HG02884 (cell line): ENCODE data around the gene NME7.

Experiments used
- ATAC-seq: cut with Tn5 transposase; IDR thresholded peaks from one replicate; pipeline ENCODE4 v1.9.1; 2021; ENCODE audit warnings: mild to moderate bottlenecking, moderate library complexity; ENCODE audit not compliant: unreplicated experiment

Gene NME7

GRCh38 chr1:169163059-169163458 lies 204.5 kb downstream of the NME7 start:
- ATAC-seq, result no peak

DNA sequence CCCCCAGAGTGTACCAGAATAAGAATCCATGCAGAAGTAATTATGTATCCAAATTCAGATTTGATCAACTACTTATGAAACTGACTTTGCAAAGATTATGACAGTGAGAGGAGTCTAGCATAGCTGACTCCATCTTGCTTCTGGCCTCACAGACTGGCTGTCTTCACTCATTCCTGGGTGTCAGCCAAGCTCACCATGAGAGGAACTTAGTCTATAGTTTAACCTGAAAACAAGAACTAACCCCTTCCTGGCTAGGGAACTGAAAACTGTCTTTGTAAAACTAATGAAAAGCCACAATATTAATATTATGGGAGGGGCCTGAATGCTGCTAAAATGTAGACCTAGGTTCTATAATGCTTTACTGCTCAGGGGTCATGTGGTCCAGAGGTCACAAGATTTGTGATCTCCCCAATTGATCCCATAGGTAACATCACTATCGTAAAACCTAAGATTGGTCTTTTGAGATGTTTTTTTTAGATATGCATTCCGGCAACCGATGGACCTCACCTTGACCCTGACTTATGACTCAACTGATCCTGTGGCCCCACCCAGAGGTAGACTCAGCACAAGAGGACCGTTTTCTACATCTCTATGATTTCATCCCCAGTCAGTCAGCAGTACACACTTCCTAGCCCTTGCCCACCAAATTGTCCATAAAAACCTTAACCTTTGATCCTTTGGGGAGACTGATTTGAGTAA lies 206.0 kb downstream of the NME7 start:
- ATAC-seq, result peak; percentile 77

GRCh38 chr1:169160845-169161495 lies 206.6 kb downstream of the NME7 start:
- no peak for ATAC-seq

DNA sequence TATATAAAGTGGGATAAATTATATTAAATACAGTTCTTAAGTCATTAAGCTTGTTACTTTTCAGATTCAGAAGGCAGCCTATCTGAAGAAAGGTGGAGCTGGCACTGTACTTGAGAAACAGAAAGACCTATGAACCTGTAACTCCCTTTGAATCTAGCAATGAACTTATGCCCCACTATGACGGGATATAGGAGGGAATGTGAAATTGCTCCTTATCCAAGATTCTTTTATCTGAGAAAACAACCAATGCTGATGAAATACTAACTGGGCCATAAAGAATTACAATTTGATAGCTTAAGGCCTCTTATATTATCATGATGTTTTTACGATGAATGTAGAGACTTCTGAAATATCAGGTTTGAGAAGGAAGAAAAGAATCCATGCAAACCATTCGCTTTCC lies 211.0 kb downstream of the NME7 start:
- ATAC-seq, result no peak

DNA sequence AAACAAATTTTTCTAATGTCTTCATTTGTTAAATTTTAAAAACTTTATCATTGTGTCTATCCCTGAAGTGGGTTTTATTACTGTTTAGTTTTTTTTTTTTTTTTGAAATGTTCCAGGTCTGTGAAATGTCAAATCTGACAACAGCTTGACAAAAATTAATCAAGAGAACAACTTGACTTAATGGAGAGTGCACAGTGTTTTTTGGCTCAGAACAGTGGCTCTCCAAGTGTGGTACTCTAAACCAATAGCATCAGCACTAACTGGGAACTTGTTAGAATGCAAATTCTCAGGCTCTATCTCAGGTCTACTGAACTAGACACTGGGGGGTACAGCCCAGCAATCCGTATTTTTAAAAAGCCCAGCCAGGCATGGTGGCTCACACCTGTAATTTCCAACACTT lies 211.9 kb downstream of the NME7 start:
- no peak for ATAC-seq

DNA sequence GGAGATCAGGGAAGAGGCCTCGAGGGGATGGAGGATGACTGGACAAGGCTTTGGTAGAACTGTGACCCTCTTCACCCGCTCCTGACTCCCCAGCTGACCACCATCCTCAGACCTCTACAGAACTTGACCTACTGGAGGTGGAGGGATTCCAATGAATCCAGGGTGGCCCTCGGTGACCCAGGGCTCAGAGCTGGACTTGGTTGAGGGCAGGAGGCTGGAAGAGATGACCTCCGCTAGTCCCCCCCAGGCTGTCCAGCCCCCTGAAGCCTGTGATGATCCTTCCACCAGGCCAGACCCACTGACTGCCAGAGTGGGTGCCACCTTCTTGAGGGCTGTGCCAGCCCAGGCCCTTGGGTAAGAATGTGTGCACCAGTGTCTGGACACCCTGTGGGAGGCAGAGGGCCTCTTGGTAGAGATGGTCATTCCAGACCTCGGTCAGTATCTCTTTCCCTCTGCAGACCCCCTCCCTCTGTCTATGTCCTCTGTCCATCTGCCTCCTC lies 216.2 kb downstream of the NME7 start:
- no peak for ATAC-seq

DNA sequence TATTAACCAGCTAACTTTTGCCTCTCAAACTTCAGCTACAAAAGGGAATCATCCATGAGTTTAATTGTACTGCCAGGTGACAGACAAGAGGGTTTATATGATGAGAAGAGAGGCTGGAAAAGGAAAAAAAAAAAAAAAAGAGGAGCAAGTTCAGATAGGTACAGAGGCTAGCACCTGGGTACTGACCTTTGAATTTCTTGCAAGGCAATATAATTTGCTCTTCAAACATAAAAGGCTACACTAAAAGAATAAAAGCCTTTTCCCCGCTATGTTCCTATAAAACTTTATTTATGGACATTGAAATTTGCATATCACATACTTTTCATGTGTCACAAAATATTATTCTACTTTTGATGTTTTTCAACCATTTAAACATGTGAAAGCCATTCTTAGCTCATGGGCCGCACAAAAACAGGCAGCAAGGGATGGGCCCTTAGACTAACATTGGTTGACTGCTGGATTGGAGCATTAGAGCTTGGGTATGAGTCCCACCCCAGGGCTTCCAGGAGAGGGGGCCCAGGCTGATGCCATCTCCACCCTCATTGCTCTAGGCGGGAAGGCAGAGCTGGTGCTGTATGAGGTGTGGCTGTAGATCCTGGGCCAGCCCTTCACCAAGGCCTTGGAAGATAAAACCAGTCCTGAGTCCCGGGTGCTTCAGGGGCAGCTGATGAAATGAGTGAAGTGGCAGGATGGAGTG lies 216.8 kb downstream of the NME7 start:
- ATAC-seq, result no peak

DNA sequence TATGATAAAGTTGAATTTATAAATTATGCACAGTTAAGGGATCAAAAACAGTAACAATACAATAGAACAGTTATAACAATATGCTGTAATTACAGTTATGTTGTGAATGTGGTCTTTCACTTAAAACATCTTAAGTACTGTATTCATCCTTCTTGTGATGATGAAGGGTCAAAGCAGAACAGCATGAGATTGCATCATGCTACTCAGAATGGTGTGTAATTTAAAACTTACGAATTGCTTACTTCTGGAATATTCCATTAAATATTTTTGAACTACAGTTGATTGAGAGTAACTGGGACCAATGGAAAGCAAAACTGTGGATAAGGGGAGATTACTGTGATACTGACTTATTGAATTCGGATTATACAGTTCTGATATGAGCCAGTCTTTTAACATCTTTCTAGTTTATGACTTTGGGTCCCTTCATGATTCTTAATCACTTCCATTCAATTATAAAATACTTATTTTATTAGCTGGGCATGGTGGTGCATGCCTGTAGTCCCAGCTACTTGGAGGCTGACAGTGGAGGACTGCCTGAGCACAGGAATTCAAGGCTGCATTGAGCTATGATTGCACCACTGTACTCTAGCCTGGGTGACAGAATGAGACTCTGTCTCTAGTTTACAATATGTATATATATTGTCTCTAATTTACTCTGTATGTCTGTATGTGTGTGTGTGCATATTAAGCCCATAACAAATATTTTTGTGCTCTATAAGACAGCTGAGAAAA lies 217.9 kb downstream of the NME7 start:
- no peak for ATAC-seq

DNA sequence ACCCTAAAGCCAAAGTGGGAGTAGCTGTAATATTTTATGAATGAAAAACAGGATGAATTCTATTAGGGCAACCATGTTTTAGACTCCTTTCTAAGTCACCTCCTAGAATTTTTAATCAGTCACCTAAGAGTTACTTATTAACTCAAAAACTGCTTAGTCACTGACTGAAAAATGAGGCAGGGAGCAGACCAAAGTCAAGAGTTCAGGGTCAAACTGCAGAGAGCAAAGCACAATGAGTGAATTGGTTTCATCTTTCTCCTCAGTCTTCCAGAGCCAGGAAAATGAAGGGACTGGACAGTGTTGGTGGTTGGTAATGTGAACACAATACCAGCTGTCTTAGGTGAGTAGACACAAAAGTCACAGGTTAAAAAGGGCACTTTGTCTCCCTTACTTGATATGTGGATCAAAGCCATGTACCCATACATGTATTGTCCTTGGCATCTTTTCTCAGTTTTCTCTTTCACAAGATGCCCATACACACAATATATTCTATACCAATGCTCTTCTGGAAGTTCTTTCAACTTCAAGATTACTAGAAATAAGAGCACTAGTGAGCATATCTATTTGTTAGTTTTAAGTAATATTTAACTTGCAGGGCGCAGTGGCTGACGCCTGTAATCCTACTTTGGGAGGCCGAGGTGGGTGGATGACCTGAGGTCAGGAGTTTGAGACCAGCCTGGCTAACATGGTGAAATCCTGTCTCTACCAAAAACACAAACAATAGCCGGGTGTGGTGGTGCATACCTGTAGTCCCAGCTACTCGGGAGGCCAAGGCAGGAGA lies 218.9 kb downstream of the NME7 start:
- no peak for ATAC-seq

GRCh38 chr1:169146576-169147214 lies 220.9 kb downstream of the NME7 start:
- no peak for ATAC-seq

- ATAC-seq, result no peak
Observed at GRCh38 chr1:169144941-169145626, 222.5 kb downstream of the NME7 start.

DNA sequence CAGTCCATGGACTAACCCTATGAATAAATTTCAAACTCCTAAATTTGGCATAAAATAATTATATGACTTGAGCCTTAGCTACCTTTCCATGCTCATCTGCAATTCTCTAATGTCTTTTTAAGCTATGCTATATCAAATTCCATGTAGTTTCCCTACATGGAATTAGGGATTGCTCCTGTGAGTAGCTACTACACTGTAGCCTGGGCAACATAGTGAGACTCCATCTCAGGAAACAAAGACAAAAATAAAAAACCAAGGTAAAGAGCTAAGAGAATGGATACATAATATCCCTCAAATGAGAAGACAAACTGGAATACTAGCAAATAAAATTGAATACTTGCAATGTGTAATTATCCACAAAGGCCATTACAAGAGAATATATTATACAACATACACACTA lies 223.6 kb downstream of the NME7 start:
- ATAC-seq, result no peak

- ATAC-seq, result no peak
Observed at GRCh38 chr1:169143346-169143745, 224.3 kb downstream of the NME7 start.

GRCh38 chr1:169142129-169142528 lies 225.5 kb downstream of the NME7 start:
- no peak for ATAC-seq

- ATAC-seq, result no peak
Observed at GRCh38 chr1:169141356-169141755, 226.2 kb downstream of the NME7 start.

- ATAC-seq, result peak; percentile 92
Observed at GRCh38 chr1:169138866-169139670, 228.5 kb downstream of the NME7 start.

- no peak for ATAC-seq
Observed at GRCh38 chr1:169137357-169137756, 230.2 kb downstream of the NME7 start.

DNA sequence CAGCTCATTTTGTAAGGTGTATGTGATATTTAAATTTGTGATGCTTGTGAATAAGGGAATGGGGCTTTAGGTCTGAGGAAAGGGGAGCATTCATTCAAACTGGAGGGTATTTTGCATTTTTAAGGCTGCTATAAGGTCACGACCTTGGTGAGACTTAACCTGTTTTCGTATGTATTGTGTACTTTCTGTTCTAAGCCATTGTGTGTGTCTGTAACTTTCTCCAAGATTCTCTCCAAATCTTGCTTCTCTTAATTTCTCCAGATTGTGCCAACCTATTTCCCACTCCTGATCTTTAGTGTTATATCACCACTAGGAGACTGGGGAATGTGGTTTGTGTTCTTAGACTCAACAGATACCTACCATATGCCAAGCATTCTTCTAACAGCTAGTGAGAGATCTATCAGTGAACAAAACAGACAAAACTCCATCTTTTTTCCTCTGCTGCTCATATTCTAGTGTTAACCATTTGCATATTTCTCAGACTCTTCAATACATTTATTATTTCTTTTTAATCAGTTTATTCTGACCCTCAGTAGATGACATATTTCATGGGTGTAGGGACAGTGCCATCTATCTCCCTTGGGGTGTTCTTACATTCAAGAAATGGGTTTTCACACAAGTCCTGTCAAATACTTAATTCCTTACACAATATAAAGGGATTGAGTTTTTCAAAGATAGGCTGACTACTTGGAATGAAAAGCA lies 233.6 kb downstream of the NME7 start:
- no peak for ATAC-seq
